Peyer's patch (tissue), 4 donors: ENCODE results near the gene SLC6A7.

Experiments
- POLR2A ChIP-seq, 2 donors: fragments of 450-650 bp; IDR thresholded peaks; one replicate each; pipeline ENCODE4 v1.5.1; 2017; ENCODE audit warnings: antibody characterized with exemption in 2 of 2, mild to moderate bottlenecking in 2 of 2, moderate library complexity in 2 of 2
- TF ChIP-seq, protein P1 (sequence below), 6 experiments: fragments of 450-650 bp in 4 of 6; fragments of 200-600 bp in 2 of 6; sonication (generic) in 1 of 6; IDR thresholded peaks; one replicate each; pipeline ENCODE4 v1.5.1; 2017 to 2019; ENCODE audit warnings: antibody characterized with exemption in 6 of 6, mild to moderate bottlenecking in 3 of 6, moderate library complexity in 1 of 6

DNA sequence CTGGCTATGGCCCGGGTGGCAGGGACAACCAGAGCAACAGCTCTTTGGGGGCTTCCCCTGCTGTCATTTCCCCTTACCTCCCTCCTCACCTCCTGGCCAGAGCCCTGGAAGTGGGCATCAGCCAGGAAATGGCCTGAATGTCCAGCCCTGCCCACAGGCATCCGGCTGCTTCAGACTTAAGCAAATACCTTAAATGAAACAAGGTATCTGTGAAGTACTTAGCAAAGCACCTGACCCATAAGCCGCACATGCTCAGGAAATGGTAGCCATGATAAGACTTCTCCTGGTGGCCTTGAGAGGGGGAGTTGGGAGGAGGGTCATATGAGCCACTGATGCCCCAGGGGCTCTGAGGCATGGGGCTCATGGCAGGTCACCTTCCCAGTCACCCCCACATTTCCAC is 55.9 kb downstream of the SLC6A7 start:
- TF ChIP-seq, protein P1, sequence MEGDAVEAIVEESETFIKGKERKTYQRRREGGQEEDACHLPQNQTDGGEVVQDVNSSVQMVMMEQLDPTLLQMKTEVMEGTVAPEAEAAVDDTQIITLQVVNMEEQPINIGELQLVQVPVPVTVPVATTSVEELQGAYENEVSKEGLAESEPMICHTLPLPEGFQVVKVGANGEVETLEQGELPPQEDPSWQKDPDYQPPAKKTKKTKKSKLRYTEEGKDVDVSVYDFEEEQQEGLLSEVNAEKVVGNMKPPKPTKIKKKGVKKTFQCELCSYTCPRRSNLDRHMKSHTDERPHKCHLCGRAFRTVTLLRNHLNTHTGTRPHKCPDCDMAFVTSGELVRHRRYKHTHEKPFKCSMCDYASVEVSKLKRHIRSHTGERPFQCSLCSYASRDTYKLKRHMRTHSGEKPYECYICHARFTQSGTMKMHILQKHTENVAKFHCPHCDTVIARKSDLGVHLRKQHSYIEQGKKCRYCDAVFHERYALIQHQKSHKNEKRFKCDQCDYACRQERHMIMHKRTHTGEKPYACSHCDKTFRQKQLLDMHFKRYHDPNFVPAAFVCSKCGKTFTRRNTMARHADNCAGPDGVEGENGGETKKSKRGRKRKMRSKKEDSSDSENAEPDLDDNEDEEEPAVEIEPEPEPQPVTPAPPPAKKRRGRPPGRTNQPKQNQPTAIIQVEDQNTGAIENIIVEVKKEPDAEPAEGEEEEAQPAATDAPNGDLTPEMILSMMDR (IDR thresholded peaks at IDR 0.05): no peak
- no peak for TF ChIP-seq POLR2A (IDR thresholded peaks at IDR 0.05)
